GM23338 (cell line): Measurements from ENCODE around the gene PSMA1. TPM values are rescaled to one million over a fixed set of nuclear protein-coding genes. Genes with fewer than 3 reads are reported as not detected.
A peak's percentile ranks its signal among the peaks of the same experiment; 100 is the strongest.

Source experiments
- ATAC-seq: fragments of 200-7000 bp; cut with Tn5 transposase; 3 replicates; pipeline ENCODE4 v1.9.1; 2020
- DNase-seq: peaks from one replicate; pipeline ENCODE4 v3.0.0-alpha.2; 2015; ENCODE audit warnings: low spot score
- H2AFZ ChIP-seq: fragments of 200-600 bp; sonication (generic); 2 replicates; pipeline ENCODE4 v1.8.0; 2016; ENCODE audit warnings: antibody characterized with exemption, mild to moderate bottlenecking, moderate library complexity
- H3F3A ChIP-seq: fragments of 200-600 bp; sonication (generic); replicated peaks from 2 replicates; pipeline ENCODE4 v1.8.0; 2017; ENCODE audit warnings: antibody characterized with exemption, mixed run types, low read depth
- H3K27ac ChIP-seq: fragments of 200-600 bp; sonication (generic); 2 replicates; pipeline ENCODE4 v1.6.1; 2016; ENCODE audit warnings: low read depth
- H3K27me3 ChIP-seq: fragments of 200-600 bp; sonication (generic); 2 replicates; pipeline ENCODE4 v1.8.0; 2016; ENCODE audit warnings: mild to moderate bottlenecking, mixed run types, moderate library complexity; ENCODE audit not compliant: insufficient read depth
- H3K36me3 ChIP-seq: fragments of 200-600 bp; sonication (generic); 2 replicates; pipeline ENCODE4 v1.8.0; 2016; ENCODE audit warnings: mild to moderate bottlenecking; ENCODE audit not compliant: insufficient read depth
- H3K4me1 ChIP-seq: fragments of 200-600 bp; sonication (generic); 2 replicates; pipeline ENCODE4 v1.8.0; 2016; ENCODE audit warnings: mild to moderate bottlenecking, moderate library complexity; ENCODE audit not compliant: insufficient read depth
- H3K4me2 ChIP-seq: fragments of 200-600 bp; sonication (generic); 2 replicates; pipeline ENCODE4 v1.7.1; 2017; ENCODE audit warnings: mixed run types
- H3K4me3 ChIP-seq: fragments of 200-600 bp; sonication (generic); 2 replicates; pipeline ENCODE4 v1.6.1; 2016; ENCODE audit warnings: mixed run types
- H3K79me2 ChIP-seq: fragments of 200-600 bp; sonication (generic); replicated peaks from 2 replicates; pipeline ENCODE4 v1.8.0; 2017; ENCODE audit warnings: mild to moderate bottlenecking; ENCODE audit not compliant: insufficient read depth
- H3K9me2 ChIP-seq: fragments of 200-600 bp; sonication (generic); 2 replicates; pipeline ENCODE4 v1.8.0; 2017; ENCODE audit not compliant: insufficient read depth
- H4K20me1 ChIP-seq: fragments of 200-600 bp; sonication (generic); replicated peaks from 2 replicates; pipeline ENCODE4 v1.8.0; 2017; ENCODE audit warnings: mild to moderate bottlenecking; ENCODE audit not compliant: insufficient read depth
- H3K27ac Mint-ChIP-seq: 2 replicates; pipeline ENCODE4 v1.8.0; 2020; ENCODE audit warnings: inconsistent platforms, mild to moderate bottlenecking, moderate library complexity, mixed read lengths
- H3K27me3 Mint-ChIP-seq: 3 replicates; pipeline ENCODE4 v1.8.0; 2022; ENCODE audit warnings: low read depth, mild to moderate bottlenecking, moderate library complexity, mixed read lengths, inconsistent platforms; ENCODE audit not compliant: insufficient read depth, poor library complexity
- H3K36me3 Mint-ChIP-seq: 3 replicates; pipeline ENCODE4 v1.8.0; 2021; ENCODE audit warnings: low read depth, mild to moderate bottlenecking, inconsistent platforms, moderate library complexity, mixed read lengths
- H3K4me1 Mint-ChIP-seq: 3 replicates; pipeline ENCODE4 v1.8.0; 2020; ENCODE audit warnings: mild to moderate bottlenecking, inconsistent platforms, mixed read lengths
- H3K4me3 Mint-ChIP-seq: 3 replicates; pipeline ENCODE4 v1.8.0; 2021; ENCODE audit warnings: moderate library complexity, mild to moderate bottlenecking, inconsistent platforms, mixed read lengths
- H3K9me3 Mint-ChIP-seq: 3 replicates; pipeline ENCODE4 v1.8.0; 2020; ENCODE audit warnings: moderate library complexity, mild to moderate bottlenecking, inconsistent platforms, mixed read lengths
- CREB1 ChIP-seq: fragments of 250-450 bp; sonication (Bioruptor Pico); IDR thresholded peaks from 2 replicates; pipeline ENCODE4 v1.5.0; 2020; ENCODE audit warnings: low read depth, mild to moderate bottlenecking, moderate library complexity
- EZH2phosphoT487 ChIP-seq: fragments of 200-600 bp; sonication (generic); IDR thresholded peaks from one replicate; pipeline ENCODE4 v1.8.1; 2018; ENCODE audit warnings: antibody characterized with exemption; ENCODE audit not compliant: unreplicated experiment
- NANOG ChIP-seq: IDR thresholded peaks from 2 replicates; pipeline ENCODE4 v1.6.1; 2016; ENCODE audit warnings: antibody characterized with exemption, borderline replicate concordance
- REST ChIP-seq: IDR thresholded peaks from one replicate; pipeline ENCODE4 v1.6.1; 2018; ENCODE audit warnings: antibody characterized with exemption; ENCODE audit not compliant: unreplicated experiment
- ZNF331 ChIP-seq: fragments of 250-450 bp; sonication (Bioruptor Pico); IDR thresholded peaks from 2 replicates; pipeline ENCODE4 v1.5.0; 2020; ENCODE audit warnings: low read depth, mild to moderate bottlenecking, moderate library complexity
- ZNF462 ChIP-seq: fragments of 250-450 bp; sonication (Bioruptor Pico); IDR thresholded peaks from 2 replicates; pipeline ENCODE4 v1.5.0; 2020; ENCODE audit warnings: mild to moderate bottlenecking, moderate library complexity
- polyA plus RNA-seq: library from polyadenylated mRNA; unstranded; fragments of >200 nt; fragmentation: Nextera tagmentation; extraction: Ambion mirVana; gene quantifications from 2 replicates; pipeline ENCODE4 v1.2.1, GENCODE V29; 2016
- total RNA-seq: library from RNA; depleted of rRNA; stranded (reverse); fragments of >200 nt; shearing (Covaris generic); gene quantifications from 2 replicates; pipeline ENCODE4 v1.2.3, GENCODE V29; 2014

Gene PSMA1
- total and polyA plus RNA-seq, 2 experiments from 2014 or later = 169 to 338 TPM

- TF ChIP-seq REST (no peak), EZH2phosphoT487 (no peak), CREB1 (CRISPR knock-in tag) (no peak)
These were observed 2.1 kb upstream of the PSMA1 start (continued) for GRCh38 chr11:14522245-14522644.

GRCh38 chr11:14520747-14521151 is 563 bp upstream of the PSMA1 start:
- H3K4me3 Mint-ChIP-seq = peak overlapping the region; percentile 97
- H3K27me3 Mint-ChIP-seq = peaks cover 6% of the 10 kb centered on the region
- H3K4me3 ChIP-seq = peak overlapping the region; percentile 97
- DNase-seq (no peak), ATAC-seq (no peak)
- H3K27me3 ChIP-seq = no peaks in the 10 kb centered on the region
- peaks cover 26% of the 10 kb centered on the region for H3K36me3 Mint-ChIP-seq
- peaks cover 13% of the 10 kb centered on the region; the same call in 1 of the 2 replicates for H3K36me3 ChIP-seq
- peak overlapping the region; percentile 84 for H3K27ac Mint-ChIP-seq
- peaks cover 19% of the 10 kb centered on the region for H3K79me2 ChIP-seq
- peaks cover 8% of the 10 kb centered on the region for H3K4me1 ChIP-seq
- TF ChIP-seq EZH2phosphoT487 (no peak), REST (no peak), NANOG (no peak), ZNF462 (CRISPR knock-in tag) (no peak), ZNF331 (CRISPR knock-in tag) (no peak)
- H3K27ac ChIP-seq = peak overlapping the region; percentile 33; the same call in 1 of the 2 replicates
- peaks cover 15% of the 10 kb centered on the region for H3K4me1 Mint-ChIP-seq
- no peaks in the 10 kb centered on the region for H4K20me1 ChIP-seq
- H3F3A ChIP-seq = 0 out of 2 replicates have a peak, but pooled peaks cover 3% of the 10 kb centered on the region
- no peaks in the 10 kb centered on the region for H3K9me3 Mint-ChIP-seq
- H3K4me2 ChIP-seq = peak overlapping the region; percentile 89
- peak overlapping the region; percentile 83 for H2AFZ ChIP-seq
- H3K9me2 ChIP-seq = no peaks in the 10 kb centered on the region
